Measurements from ENCODE around the gene PSMB5.

PSMB5 gene

GRCh38 chr14:22985894-22986507 lies 48.7 kb downstream of the PSMB5 start:
- DNase-seq: no peak

DNA sequence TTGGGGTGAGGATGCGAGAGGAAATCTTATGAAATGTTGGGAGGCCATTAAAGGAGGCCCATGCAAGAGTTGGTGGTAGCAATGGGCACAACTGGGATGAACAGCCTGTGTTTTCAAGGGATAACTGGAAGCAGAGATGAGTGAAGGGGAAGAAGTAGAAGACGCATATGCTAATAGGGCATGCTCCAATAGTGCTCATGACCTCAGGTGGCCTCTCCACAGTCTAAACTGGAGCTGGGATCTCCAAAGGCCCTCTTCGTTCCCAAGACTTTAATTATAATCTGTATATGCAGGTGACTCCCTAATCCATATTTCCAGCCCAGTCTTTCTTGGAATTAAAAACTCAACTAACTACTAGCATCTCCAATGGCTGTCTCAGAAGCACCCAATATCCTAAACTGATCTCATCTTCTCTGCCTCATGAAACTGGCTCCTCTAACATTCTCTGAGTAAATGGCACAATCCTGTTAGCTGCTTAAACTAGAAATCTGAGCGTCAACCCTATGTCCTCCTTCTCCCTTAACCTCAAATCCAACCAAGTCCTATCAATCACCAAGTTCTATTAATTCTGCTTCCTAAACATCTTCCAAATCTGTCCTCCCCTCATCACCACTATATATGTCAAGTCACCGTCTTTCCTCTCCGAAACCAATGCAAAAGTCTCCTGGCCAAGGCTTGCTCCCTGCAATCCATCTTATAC lies 49.6 kb downstream of the PSMB5 start:
- no peak for DNase-seq

- DNase-seq: peak in 2 of 3 experiments; percentile 83 to 86
Measured at GRCh38 chr14:22982477-22983245, 52.0 kb downstream of the PSMB5 start, which contains the start of gene AJUBA. AJUBA (minus strand) TSS chr14:22982551; CDS start chr14:22982266, 285 bp downstream.

GRCh38 chr14:22981876-22982476 lies 52.7 kb downstream of the PSMB5 start:
- peak in 2 of 3 experiments; percentile 68 to 78 for DNase-seq

- DNase-seq: no peak
Measured at GRCh38 chr14:22981090-22981875, 53.4 kb downstream of the PSMB5 start.

DNA sequence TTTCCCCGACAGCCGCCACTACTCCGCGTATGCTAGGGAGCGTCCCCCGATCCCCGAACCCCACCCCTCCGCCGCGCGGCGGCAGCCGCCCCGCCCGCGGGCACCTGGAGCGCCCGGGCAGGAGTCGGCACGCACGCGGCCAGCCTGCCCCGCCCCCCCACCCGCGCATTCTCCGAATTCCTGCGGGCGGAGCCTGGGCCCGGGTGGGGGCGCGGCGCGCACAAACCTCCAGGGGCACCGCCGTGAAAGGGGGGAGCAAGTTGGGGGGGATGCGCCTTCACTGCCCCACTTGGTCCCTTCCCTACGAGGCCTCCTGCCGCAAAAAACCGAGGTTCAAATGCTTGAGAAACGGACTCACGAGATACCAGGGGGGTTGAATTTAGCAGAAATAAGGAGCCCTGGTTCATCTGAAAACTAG lies 54.0 kb downstream of the PSMB5 start:
- no peak for DNase-seq

DNA sequence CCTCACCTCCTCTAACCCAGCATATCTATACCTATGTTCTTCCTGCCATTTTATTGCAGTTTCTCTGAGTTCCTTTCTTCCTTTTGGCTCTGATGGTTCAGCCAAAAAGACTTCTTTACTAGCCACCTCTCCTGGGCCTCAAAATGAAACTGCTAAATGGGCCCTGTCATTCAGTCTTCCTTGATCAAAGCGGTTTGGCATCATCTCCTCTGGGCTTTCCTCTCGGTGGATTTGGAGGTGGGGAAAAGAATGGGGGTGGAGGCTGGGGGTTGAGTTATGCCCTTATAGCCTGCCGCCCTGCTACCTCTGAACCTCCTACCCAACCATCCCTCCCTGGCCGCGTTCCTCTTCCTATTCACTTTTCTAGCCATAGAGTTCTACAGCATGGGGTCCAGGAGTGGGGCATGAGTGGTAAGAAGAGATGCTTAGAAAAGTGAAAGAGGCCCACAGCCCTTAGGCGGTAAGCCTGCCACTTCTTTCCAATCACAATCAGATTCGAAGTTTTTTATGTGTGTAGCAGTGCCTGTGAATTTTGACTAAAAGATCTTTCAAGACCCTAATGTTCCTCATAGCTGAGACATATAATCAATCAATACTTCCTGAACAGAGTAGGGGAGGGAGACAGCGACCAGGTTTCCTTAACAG lies 54.8 kb downstream of the PSMB5 start:
- DNase-seq: no peak

DNA sequence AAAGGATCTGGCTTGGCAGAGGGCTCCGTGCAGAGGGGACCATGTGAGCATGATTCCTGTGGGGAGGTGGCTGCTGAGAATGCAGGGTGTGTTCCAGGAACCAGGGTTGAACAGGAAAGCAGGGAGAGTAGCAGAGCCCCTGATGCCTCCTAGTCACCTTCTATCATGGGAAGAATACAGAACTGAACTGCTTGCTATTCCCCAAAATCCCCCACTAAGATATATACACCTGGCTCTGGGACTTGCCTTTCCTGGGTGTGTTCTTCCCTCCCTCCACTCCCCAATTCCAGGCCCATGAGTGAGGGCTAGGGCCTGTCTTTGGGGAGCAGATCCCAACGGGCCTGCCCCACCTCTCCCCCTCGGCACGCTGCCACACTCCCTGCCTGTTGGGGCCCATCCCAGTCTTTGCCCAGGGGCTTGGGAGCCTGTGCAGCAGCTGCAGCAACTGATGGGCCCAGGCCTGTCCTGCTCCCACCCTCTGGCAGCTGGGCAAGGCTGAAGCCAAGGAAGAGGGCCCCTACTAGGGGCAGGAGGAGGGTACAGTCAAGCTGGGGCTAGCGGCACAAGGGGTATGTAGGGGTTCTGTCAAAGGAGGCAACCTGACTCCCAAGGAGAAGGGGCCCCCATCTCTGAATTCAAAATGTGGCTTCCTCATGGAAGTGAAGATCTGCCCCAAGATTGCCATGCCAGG lies 55.6 kb downstream of the PSMB5 start:
- DNase-seq: no peak

DNA sequence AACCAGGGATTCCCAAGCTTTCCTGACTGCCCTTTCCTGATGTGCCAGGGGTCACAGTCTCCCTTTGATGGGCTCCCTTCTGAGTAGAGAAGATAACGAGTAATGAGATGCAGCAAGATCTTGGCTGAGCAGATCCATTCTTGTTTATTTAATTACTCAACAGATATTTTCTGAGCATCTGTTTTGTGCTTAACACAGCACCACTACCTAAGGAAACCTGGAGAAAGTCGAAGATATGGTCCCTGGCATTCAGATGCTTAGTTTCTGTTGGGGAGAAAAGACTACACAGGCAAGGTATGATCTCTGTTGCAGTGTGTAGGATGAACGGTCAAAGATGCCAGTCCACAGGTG lies 56.2 kb downstream of the PSMB5 start:
- no peak for DNase-seq

GRCh38 chr14:22977684-22978486 lies 56.8 kb downstream of the PSMB5 start:
- DNase-seq: no peak

DNA sequence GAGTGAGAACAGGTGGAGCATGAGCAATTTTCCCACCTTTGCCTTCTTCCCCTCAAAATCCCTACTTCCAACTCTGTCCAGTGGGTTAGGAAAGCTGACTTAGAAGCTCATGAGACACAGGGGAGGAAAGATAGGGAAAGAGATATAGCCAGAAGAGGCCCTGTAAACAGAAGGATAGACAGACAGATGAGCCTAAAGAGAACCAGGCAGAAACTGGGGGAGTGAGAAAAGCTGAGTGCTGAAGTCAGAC lies 57.3 kb downstream of the PSMB5 start:
- no peak for DNase-seq

- DNase-seq: peak in 1 of 3 experiments; percentile 29
Measured at GRCh38 chr14:22976620-22977433, 57.9 kb downstream of the PSMB5 start.
